RWPE2 (cell line): Measurements from ENCODE around the gene STOML3.

Experiments
- ATAC-seq: fragments of 200-7000 bp; cut with Tn5 transposase; 3 replicates; pipeline ENCODE4 v1.9.1; 2021; ENCODE audit warnings: low read depth
- DNase-seq: peaks from one replicate; pipeline ENCODE4 v3.0.0-alpha.2; 2020; ENCODE audit warnings: low spot score
- H3K27ac ChIP-seq: fragments of 450-650 bp; 2 replicates; pipeline ENCODE4 v1.5.1; 2017; ENCODE audit warnings: mild to moderate bottlenecking; ENCODE audit not compliant: poor library complexity, severe bottlenecking
- H3K27me3 ChIP-seq: fragments of 250-450 bp; sonication (Bioruptor Pico); 2 replicates; pipeline ENCODE4 v1.5.1; 2021; ENCODE audit warnings: mild to moderate bottlenecking, moderate library complexity; ENCODE audit not compliant: insufficient read depth, poor library complexity, severe bottlenecking
- H3K36me3 ChIP-seq: fragments of 250-450 bp; sonication (Bioruptor Pico); 2 replicates; pipeline ENCODE4 v1.5.1; 2020; ENCODE audit warnings: low read depth, mild to moderate bottlenecking, moderate library complexity
- H3K4me1 ChIP-seq: fragments of 250-450 bp; sonication (Bioruptor Pico); 2 replicates; pipeline ENCODE4 v1.5.1; 2021; ENCODE audit warnings: mild to moderate bottlenecking, moderate library complexity; ENCODE audit not compliant: insufficient read depth, poor library complexity, severe bottlenecking
- H3K4me3 ChIP-seq: fragments of 250-450 bp; sonication (Bioruptor Pico); 2 replicates; pipeline ENCODE4 v1.5.1; 2021; ENCODE audit warnings: mild to moderate bottlenecking, moderate library complexity; ENCODE audit not compliant: severe bottlenecking
- H3K9me3 ChIP-seq: fragments of 250-450 bp; sonication (Bioruptor Pico); 2 replicates; pipeline ENCODE4 v1.5.1; 2021; ENCODE audit warnings: mild to moderate bottlenecking, moderate library complexity; ENCODE audit not compliant: severe bottlenecking
- TF ChIP-seq, protein P1 (sequence below): fragments of 450-650 bp; IDR thresholded peaks from one replicate; pipeline ENCODE4 v1.5.1; 2017; ENCODE audit warnings: mild to moderate bottlenecking, moderate library complexity; ENCODE audit not compliant: poor library complexity, severe bottlenecking

Gene STOML3

DNA sequence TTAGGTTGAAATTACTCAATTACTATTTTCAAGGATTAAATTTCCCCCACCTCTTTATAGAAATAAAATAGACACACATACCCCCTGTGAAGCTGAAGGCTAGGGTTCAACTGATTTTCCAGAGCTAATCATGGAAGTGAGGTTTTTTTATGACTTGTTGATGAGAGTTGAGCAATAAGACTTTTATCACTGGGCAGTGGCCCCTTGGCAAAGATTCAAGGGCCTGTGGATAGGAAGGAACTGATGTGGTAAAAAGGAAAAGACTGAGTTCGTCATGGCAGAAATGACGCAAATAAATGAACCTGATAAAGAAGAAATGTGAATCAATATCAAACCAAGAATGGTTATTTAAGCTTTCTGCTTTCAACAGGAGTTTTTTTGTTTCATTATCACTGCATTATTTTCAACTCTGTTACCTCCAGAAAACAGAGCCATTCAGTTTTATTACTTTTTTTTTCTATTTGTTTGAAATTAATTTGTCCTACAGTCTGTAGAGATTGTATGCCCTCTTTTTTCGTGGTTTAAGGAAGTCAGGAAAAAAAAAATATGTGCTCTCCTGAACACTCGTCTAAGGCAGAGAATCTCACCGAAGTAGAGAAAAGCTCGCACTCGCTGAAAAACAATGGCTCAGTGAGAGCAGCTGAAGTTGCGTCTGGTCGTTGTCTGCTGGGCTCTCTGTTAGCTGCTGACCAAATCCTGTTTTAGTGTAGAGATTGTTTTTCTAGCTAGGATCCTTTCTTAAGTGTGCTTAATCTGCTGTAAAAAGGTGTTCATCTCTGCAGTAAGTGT, 38.9 kb downstream of the STOML3 start:
- Histone ChIP-seq H3K27ac (no peak overlapping the region), H3K27me3 (no peaks in the 10 kb centered on the region), H3K36me3 (no peaks in the 10 kb centered on the region), H3K4me1 (peaks cover 22% of the 10 kb centered on the region), H3K4me3 (no peak overlapping the region), H3K9me3 (no peaks in the 10 kb centered on the region)
- no peak for ATAC-seq
- DNase-seq: no peak
- TF ChIP-seq, protein P1, sequence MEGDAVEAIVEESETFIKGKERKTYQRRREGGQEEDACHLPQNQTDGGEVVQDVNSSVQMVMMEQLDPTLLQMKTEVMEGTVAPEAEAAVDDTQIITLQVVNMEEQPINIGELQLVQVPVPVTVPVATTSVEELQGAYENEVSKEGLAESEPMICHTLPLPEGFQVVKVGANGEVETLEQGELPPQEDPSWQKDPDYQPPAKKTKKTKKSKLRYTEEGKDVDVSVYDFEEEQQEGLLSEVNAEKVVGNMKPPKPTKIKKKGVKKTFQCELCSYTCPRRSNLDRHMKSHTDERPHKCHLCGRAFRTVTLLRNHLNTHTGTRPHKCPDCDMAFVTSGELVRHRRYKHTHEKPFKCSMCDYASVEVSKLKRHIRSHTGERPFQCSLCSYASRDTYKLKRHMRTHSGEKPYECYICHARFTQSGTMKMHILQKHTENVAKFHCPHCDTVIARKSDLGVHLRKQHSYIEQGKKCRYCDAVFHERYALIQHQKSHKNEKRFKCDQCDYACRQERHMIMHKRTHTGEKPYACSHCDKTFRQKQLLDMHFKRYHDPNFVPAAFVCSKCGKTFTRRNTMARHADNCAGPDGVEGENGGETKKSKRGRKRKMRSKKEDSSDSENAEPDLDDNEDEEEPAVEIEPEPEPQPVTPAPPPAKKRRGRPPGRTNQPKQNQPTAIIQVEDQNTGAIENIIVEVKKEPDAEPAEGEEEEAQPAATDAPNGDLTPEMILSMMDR: no peak

DNA sequence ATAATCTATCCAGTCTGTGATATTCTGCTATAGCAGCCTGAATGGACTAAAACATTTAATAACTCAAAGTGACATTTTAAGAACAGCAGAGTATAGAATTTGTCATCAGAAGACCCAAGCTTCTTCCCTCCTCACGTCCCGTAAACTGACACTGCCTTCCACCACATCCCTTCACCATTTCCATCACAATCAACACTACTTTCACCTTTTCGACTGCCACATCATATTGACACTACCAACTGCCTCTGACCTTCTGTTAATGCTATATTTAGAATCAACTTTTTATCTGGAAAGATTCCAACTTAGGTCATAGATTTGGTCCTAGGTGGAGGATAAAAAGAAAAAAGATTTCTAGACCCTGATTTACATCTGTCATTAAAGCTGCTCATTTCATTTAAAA, 39.6 kb downstream of the STOML3 start:
- DNase-seq: no peak
- no peaks in the 10 kb centered on the region for H3K27me3 ChIP-seq
- TF ChIP-seq, protein P1: no peak

DNA sequence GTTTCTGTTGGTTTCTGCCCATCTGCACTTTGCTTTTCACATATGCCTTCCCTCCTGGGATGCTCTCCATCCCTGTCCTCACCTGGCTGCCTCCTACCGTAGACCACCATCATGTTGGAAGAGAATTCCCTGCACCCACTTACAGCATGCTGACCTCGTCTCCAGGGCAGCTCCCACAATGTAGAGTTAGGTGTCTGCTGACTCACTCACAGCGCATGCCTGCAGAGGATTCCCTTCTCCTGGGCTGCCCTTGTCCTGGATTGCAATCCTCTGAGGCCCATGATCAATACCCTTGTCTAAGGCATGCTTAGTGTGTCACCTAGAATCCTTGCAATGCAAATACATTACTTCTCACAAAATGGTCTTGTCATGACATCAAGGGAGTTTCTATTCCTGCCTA, 43.6 kb downstream of the STOML3 start:
- TF ChIP-seq, protein P1: no peak

More for the DNA sequence above, 39.6 kb downstream of the STOML3 start:
- H3K36me3 ChIP-seq: no peaks in the 10 kb centered on the region
- no peak overlapping the region for H3K27ac ChIP-seq
- no peak for ATAC-seq
- no peak overlapping the region for H3K4me3 ChIP-seq
- no peaks in the 10 kb centered on the region for H3K9me3 ChIP-seq
- H3K4me1 ChIP-seq: peaks cover 22% of the 10 kb centered on the region

DNA sequence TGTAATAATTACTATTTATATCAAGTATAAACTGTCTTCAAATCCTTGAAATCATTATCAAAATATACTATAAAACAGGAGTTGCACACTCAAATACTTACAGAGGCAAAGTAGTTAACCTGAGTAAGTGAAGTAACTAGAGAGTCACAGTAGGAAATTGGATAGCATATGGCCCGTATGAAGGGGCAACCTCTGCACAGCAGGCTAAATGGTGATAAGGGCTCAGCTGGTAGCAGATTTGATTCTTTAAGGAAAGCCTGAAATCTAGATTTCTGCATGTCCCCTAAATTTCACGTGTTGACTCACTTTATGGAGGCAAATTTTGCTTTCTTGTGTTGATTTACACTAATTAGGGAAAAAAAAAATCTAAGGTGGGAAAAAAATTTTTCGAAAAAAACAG, 46.4 kb downstream of the STOML3 start:
- Histone ChIP-seq H3K27me3 (no peaks in the 10 kb centered on the region), H3K27ac (no peak overlapping the region), H3K4me3 (no peak overlapping the region), H3K9me3 (no peaks in the 10 kb centered on the region), H3K4me1 (no peaks in the 10 kb centered on the region), H3K36me3 (no peaks in the 10 kb centered on the region)
- TF ChIP-seq, protein P1: no peak
- DNase-seq (no peak), ATAC-seq (no peak)

More for the DNA sequence above, 43.6 kb downstream of the STOML3 start:
- Histone ChIP-seq H3K36me3 (no peaks in the 10 kb centered on the region), H3K4me1 (peaks cover under 1% of the 10 kb centered on the region), H3K4me3 (no peak overlapping the region), H3K9me3 (no peaks in the 10 kb centered on the region), H3K27me3 (no peaks in the 10 kb centered on the region), H3K27ac (no peak overlapping the region)
- no peak for DNase-seq
- 0 out of 3 replicates have a peak, but pooled peaks have one; percentile 27 for ATAC-seq

DNA sequence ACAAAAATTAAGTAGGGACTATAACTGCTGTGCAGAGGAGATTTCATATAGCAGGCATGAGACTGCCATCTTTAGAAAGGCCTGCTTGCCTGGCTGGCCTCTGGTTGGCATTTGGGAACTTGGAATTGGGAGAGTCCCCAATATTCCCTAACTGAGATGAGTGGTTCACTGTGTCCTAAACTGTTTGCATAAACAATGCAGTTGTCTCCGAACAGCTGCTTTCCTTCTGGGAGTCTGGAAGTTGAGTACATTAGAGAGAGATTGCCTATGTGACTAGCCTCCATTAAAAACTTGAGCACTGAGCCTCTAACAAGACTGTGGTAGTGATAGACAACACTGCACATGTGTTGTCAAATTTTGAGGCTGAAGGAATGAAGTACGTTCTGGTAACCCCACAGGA, 47.4 kb downstream of the STOML3 start:
- no peak for ATAC-seq
- no peaks in the 10 kb centered on the region for H3K9me3 ChIP-seq

More for the DNA sequence above, 47.4 kb downstream of the STOML3 start:
- no peak for DNase-seq
- Histone ChIP-seq H3K4me1 (no peaks in the 10 kb centered on the region), H3K27me3 (no peaks in the 10 kb centered on the region), H3K27ac (no peak overlapping the region), H3K36me3 (no peaks in the 10 kb centered on the region), H3K4me3 (no peak overlapping the region)
- TF ChIP-seq, protein P1: no peak
